Measurements from ENCODE around the gene ST3GAL4. TPM values are rescaled to one million over a fixed set of nuclear protein-coding genes. Genes with fewer than 3 reads are reported as not detected.

ST3GAL4 gene
- total and polyA plus RNA-seq, 2 of the 8 experiments (the other 6 are each of a cell fraction or from before 2014, with no cell fraction given): 15.6 to 20.0 TPM

DNA sequence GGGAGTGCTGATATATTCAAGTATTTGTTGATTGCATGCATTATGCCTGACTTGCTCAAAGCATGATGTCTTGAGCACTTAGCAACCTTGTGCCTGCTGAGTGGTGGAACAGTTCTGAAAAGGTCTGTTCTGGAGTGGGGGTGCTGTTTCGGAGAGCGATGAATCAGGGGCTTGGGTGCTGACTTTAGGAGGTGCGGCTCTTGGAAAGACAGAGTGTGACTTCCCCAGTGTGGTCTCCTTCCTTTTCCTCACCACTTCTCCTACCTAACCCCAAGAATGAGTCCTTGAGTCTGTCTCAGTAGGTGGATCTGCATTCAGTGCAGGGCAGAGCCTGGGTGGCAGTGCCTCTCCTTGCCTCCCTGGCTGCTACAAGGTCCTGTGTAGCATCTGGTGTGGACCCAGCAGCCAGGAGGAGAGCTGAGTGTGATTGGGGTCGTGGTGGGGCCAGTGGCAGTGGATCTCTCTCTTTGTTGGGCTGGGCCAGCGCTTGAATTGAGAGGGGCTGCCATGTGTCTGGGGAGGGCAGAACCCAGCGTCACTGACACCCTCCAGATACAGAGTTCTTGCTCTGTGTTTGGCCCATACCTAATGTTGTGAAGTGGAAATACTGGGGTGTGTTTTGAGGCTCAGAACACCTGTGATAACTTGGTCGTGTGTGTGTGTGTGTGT is 35.9 kb downstream of the ST3GAL4 start:
- H3K23me2 ChIP-seq (ENCODE audit: low read depth, low read length): no peaks in the 10 kb centered on the region
- no peak overlapping the region for H3K4ac ChIP-seq (replicated peaks; ENCODE audit: insufficient read length, low read depth, low read length)
- POLR2A ChIA-PET (ENCODE audit: partially characterized antibody): no interaction called here
- no peak overlapping the region for H3K27ac ChIP-seq (ENCODE audit: low read depth, low read length)
- H3K4me3 ChIP-seq (ENCODE audit: extremely low read depth in 1 of 4, insufficient read depth in 2 of 4, low read depth in 3 of 4, low read length in 4 of 4): no peak overlapping the region
- H2AK5ac ChIP-seq (ENCODE audit: low read depth, low read length): 0 out of 2 replicates have a peak overlapping the region, but pooled peaks have one; percentile 16
- FAIRE-seq (no peak), DNase-seq (ENCODE audit: low read depth in 1 of 2, low spot score in 2 of 2) (no peak)
- H4K8ac ChIP-seq (ENCODE audit: extremely low read depth, insufficient read depth, low read length): peak overlapping the region; percentile 63; the same call in 1 of the 2 replicates
- peaks cover 2 to 4% of the 10 kb centered on the region in 2 experiments for H4K20me1 ChIP-seq (replicated peaks in 1 of 2; ENCODE audit: control insufficient read depth in 1 of 2, insufficient read depth in 2 of 2, low read length in 2 of 2)
- H3K79me2 ChIP-seq (ENCODE audit: control insufficient read depth in 1 of 2, insufficient read depth in 2 of 2, low read length in 2 of 2): peaks cover 0 to 3% of the 10 kb centered on the region in 2 experiments; a peak in 1 of 4 replicates
- H2BK120ac ChIP-seq (replicated peaks; ENCODE audit: low read depth, low read length): no peak overlapping the region
- H3K18ac ChIP-seq (ENCODE audit: extremely low read depth, low read length): no peak overlapping the region
- H4K5ac ChIP-seq (ENCODE audit: insufficient read length, low read depth, low read length): no peak overlapping the region
- no peak overlapping the region for H3K9ac ChIP-seq (replicated peaks in 1 of 4; ENCODE audit: extremely low read depth in 1 of 4, low read depth in 3 of 4, low read length in 3 of 4)
- peaks cover 6% of the 10 kb centered on the region for H3K79me1 ChIP-seq (ENCODE audit: low read depth, low read length)
- H3K36me3 ChIP-seq (ENCODE audit: control insufficient read depth in 2 of 4, insufficient read depth in 4 of 4, low read length in 3 of 4): no peaks in the 10 kb centered on the region
- H4K91ac ChIP-seq (replicated peaks; ENCODE audit: insufficient read length, low read length): peak overlapping the region; percentile 34
- H3K27me3 ChIP-seq (replicated peaks in 1 of 4; ENCODE audit: control insufficient read depth in 3 of 4, extremely low read depth in 1 of 4, insufficient read depth in 3 of 4, low read length in 3 of 4): no peaks in the 10 kb centered on the region
- no peak overlapping the region for H3K56ac ChIP-seq (replicated peaks; ENCODE audit: insufficient read length, low read depth, low read length)
- CTCF ChIA-PET (ENCODE audit: partially characterized antibody): interaction anchor here (0.6 to 2.3 kb wide), 8 partner anchors 19 to 90 kb away, joined by 3 to 22 read pairs (median 3); no protein-coding TSS in a partner anchor
- 0 out of 2 replicates have a peak overlapping the region, but pooled peaks have one; percentile 50 for H2BK12ac ChIP-seq (ENCODE audit: low read depth, low read length)
- peaks cover 0 to 7% (median 1%) of the 10 kb centered on the region in 4 experiments; a peak in 5 of 7 replicates for H3K4me1 ChIP-seq (replicated peaks in 1 of 4; ENCODE audit: control insufficient read depth in 3 of 4, insufficient read depth in 4 of 4, low read length in 3 of 4)
- H2BK20ac ChIP-seq (ENCODE audit: low read length): no peak overlapping the region
- H2BK5ac ChIP-seq (ENCODE audit: low read depth, low read length): peak overlapping the region; percentile 83; the same call in 1 of the 2 replicates
- 90% methylated on average over 5 of the region's 7 CpGs; no CpG with 5 or more reads in 1 of the 2 experiments for WGBS, 2 experiments (ENCODE audit: extremely low coverage in 1 of 2, insufficient coverage in 1 of 2, insufficient read length in 1 of 2, insufficient replicate concordance in 2 of 2, low coverage in 1 of 2, low lambda C conversion rate in 2 of 2, missing lambda C conversion rate in 1 of 2)
- no peak overlapping the region for H3K23ac ChIP-seq (ENCODE audit: insufficient read length)
- no peaks in the 10 kb centered on the region for H3K9me3 ChIP-seq (ENCODE audit: insufficient read depth in 2 of 2, low read depth in 1 of 2, low read length in 1 of 2)
- no peak overlapping the region for H3K4me2 ChIP-seq (ENCODE audit: insufficient read depth in 1 of 2, low read depth in 2 of 2, low read length in 2 of 2)
- H2BK15ac ChIP-seq (ENCODE audit: low read length): peak overlapping the region; percentile 88; the same call in 1 of the 2 replicates
- no peak overlapping the region for H2AFZ ChIP-seq (ENCODE audit: low read length)
- no peak overlapping the region for H3K14ac ChIP-seq (ENCODE audit: insufficient read length)
- no peak for TF ChIP-seq POLR2A (IDR thresholded peaks at IDR 0.05; ENCODE audit: control extremely low read depth in 1 of 2, low read depth in 2 of 2, low read length in 2 of 2)
